Stomach (tissue), 4 donors: ENCODE data around the gene ABCA5.

Experiments used
- CTCF ChIP-seq, 7 experiments: fragments of 450-650 bp in 4 of 7; fragments of 200-600 bp in 3 of 7; sonication (generic) in 3 of 7; IDR thresholded peaks; one replicate each; pipeline ENCODE4 v1.5.1; 2016 to 2019; ENCODE audit warnings: antibody characterized with exemption in 7 of 7, control low read depth in 2 of 7, mild to moderate bottlenecking in 1 of 7
- POLR2A ChIP-seq, 4 donors: fragments of 450-650 bp; IDR thresholded peaks; one replicate each; pipeline ENCODE4 v1.6.1; 2016; ENCODE audit warnings: antibody characterized with exemption in 4 of 4, control low read depth in 2 of 4, mild to moderate bottlenecking in 1 of 4, moderate library complexity in 1 of 4
- POLR2AphosphoS5 ChIP-seq, 3 donors: sonication (generic); formaldehyde crosslinking; IDR thresholded peaks; one replicate each; pipeline ENCODE4 v1.6.1; 2016; ENCODE audit warnings: antibody characterized with exemption in 3 of 3

GRCh38 chr17:69222707-69223258 lies 104.2 kb downstream of the ABCA5 start:
- TF ChIP-seq POLR2A (IDR thresholded peaks at IDR 0.05) = no peak
- no peak for TF ChIP-seq POLR2AphosphoS5 (IDR thresholded peaks at IDR 0.05)
- TF ChIP-seq CTCF (IDR thresholded peaks at IDR 0.05) = no peak
